Spleen (tissue), 7 donors: ENCODE results near the gene GNB1.
A peak's percentile ranks its signal among the peaks of the same experiment; 100 is the strongest.

Source experiments
- CTCF ChIP-seq, 11 experiments: fragments of 200-600 bp in 7 of 11; fragments of 450-650 bp in 4 of 11; sonication (generic) in 4 of 11; IDR thresholded peaks in 8 of 11; conservative IDR thresholded peaks in 3 of 11; 1 replicate in 7 of 11; 2 replicates in 4 of 11; pipeline versions ENCODE4 v1.4.0 to v1.8.0; 2016 to 2021; ENCODE audit warnings: antibody characterized with exemption in 11 of 11, inconsistent platforms in 4 of 11, mild to moderate bottlenecking in 1 of 11
- POLR2A ChIP-seq, 3 donors: fragments of 450-650 bp; IDR thresholded peaks; one replicate each; pipeline ENCODE4 v1.5.1; 2017; ENCODE audit warnings: antibody characterized with exemption in 3 of 3, mild to moderate bottlenecking in 1 of 3
- donor health status: DM: no; HTN: no; CAD: no; lungs with moderate emphysema.
- donor health status: DM: no; HTN: no; CAD: no.
- donor health status: DM: no; HTN: no; CAD: no.

- peak in 9 of 11 experiments; percentile 15 to 39 (median 33) for TF ChIP-seq CTCF (IDR thresholded peaks at IDR 0.05 in 8 of 11, conservative IDR thresholded peaks at IDR 0.05 in 3 of 11)
- TF ChIP-seq POLR2A (IDR thresholded peaks at IDR 0.05), result no peak
Measured at GRCh38 chr1:1858382-1859086, 32.4 kb downstream of the GNB1 start.
